Astrocyte (in vitro differentiated cells and primary cell): ENCODE data around the gene TMTC1. TPM values are rescaled to one million over a fixed set of nuclear protein-coding genes. Genes with fewer than 3 reads are reported as not detected.

Experiments used
- DNase-seq: peaks from one replicate; pipeline ENCODE4 v3.0.0-alpha.2; 2010; ENCODE audit warnings: low read depth
- FAIRE-seq: peaks from 2 replicates; lab custom pipeline; 2011; peaks lifted over from hg19 to GRCh38; lab: Jason Lieb, UNC
- H2AFZ ChIP-seq: 2 replicates; pipeline ENCODE4 v1.6.0; 2012; ENCODE audit warnings: low read depth, low read length, inconsistent platforms
- H3K27ac ChIP-seq: 2 replicates; pipeline ENCODE4 v1.5.1; 2011; ENCODE audit warnings: low read depth, low read length, inconsistent platforms
- H3K27me3 ChIP-seq: 2 replicates; pipeline ENCODE4 v1.6.0; 2011; ENCODE audit warnings: low read length, inconsistent platforms; ENCODE audit not compliant: insufficient read depth
- H3K36me3 ChIP-seq: 2 replicates; pipeline ENCODE4 v1.5.1; 2011; ENCODE audit warnings: low read length, inconsistent platforms; ENCODE audit not compliant: insufficient read depth
- H3K4me1 ChIP-seq: 2 replicates; pipeline ENCODE4 v1.5.1; 2011; ENCODE audit warnings: low read length, inconsistent platforms; ENCODE audit not compliant: insufficient read depth
- H3K4me2 ChIP-seq: 2 replicates; pipeline ENCODE4 v1.6.0; 2012; ENCODE audit warnings: low read length, inconsistent platforms
- H3K4me3 ChIP-seq: 2 replicates; pipeline ENCODE4 v1.5.1; 2011; ENCODE audit warnings: low read depth, mild to moderate bottlenecking, low read length, inconsistent platforms; ENCODE audit not compliant: insufficient read depth
- H3K79me2 ChIP-seq: 2 replicates; pipeline ENCODE4 v1.6.0; 2012; ENCODE audit warnings: mild to moderate bottlenecking, low read length, inconsistent platforms; ENCODE audit not compliant: insufficient read depth
- H3K9ac ChIP-seq: 2 replicates; pipeline ENCODE4 v1.6.0; 2012; ENCODE audit warnings: mild to moderate bottlenecking, low read length, inconsistent platforms
- H3K9me3 ChIP-seq: 2 replicates; pipeline ENCODE4 v1.5.1; 2012; ENCODE audit warnings: low read depth, mild to moderate bottlenecking, low read length, inconsistent platforms; ENCODE audit not compliant: insufficient read depth
- H4K20me1 ChIP-seq: 2 replicates; pipeline ENCODE4 v1.6.0; 2012; ENCODE audit warnings: low read length, inconsistent platforms; ENCODE audit not compliant: insufficient read depth
- H3K27ac Mint-ChIP-seq: one replicate; pipeline ENCODE4 v1.8.0; 2021; ENCODE audit warnings: mild to moderate bottlenecking, mixed read lengths; ENCODE audit not compliant: unreplicated experiment
- H3K27me3 Mint-ChIP-seq: one replicate; pipeline ENCODE4 v1.8.0; 2021; ENCODE audit warnings: low read depth, mixed read lengths; ENCODE audit not compliant: unreplicated experiment
- H3K36me3 Mint-ChIP-seq: one replicate; pipeline ENCODE4 v1.8.0; 2021; ENCODE audit warnings: low read depth, mixed read lengths; ENCODE audit not compliant: unreplicated experiment
- H3K4me1 Mint-ChIP-seq: one replicate; pipeline ENCODE4 v1.8.0; 2021; ENCODE audit warnings: low read depth, mixed read lengths; ENCODE audit not compliant: unreplicated experiment
- H3K4me3 Mint-ChIP-seq: one replicate; pipeline ENCODE4 v1.8.0; 2021; ENCODE audit warnings: mild to moderate bottlenecking, moderate library complexity, mixed read lengths; ENCODE audit not compliant: unreplicated experiment
- H3K9me3 Mint-ChIP-seq: one replicate; pipeline ENCODE4 v1.8.0; 2021; ENCODE audit warnings: mild to moderate bottlenecking, mixed read lengths; ENCODE audit not compliant: unreplicated experiment
- EZH2 ChIP-seq: IDR thresholded peaks from 2 replicates; pipeline ENCODE4 v1.6.1; 2012; ENCODE audit warnings: mild to moderate bottlenecking, low read length, inconsistent platforms; ENCODE audit not compliant: insufficient read depth
- total RNA-seq: library from RNA; stranded (reverse); gene quantifications from 2 replicates; pipeline ENCODE4 v1.2.1, GENCODE V29; 2021
- TF ChIP-seq, protein P1 (sequence below): IDR thresholded peaks from 2 replicates; pipeline ENCODE4 v1.5.1; 2011; ENCODE audit warnings: low read depth, mild to moderate bottlenecking, inconsistent platforms, low read length, moderate library complexity; ENCODE audit not compliant: insufficient read depth

TMTC1 gene
- total RNA-seq, 1 donor from 2014 or later, result 4.7 TPM

DNA sequence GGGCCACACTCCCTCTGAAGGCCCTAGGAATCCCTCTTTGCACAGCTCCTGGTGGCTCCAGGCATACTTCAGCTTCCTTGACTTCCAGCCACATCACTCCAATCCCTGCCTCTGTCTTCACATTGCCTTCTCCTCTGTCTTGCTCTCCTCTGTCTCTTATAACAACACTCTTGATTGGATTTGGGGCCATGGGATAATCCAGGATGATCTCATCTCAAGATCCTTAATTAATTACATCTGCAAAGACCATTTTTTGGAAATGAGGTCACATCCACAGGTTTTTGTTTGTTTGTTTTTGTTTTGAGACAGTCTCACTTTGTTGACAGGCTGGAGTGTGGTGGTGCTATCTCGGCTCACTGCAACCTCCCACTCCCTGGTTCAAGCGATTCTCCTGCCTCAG lies 88.7 kb downstream of the TMTC1 start:
- H3K27ac ChIP-seq, result no peak overlapping the region
- H3K9me3 Mint-ChIP-seq, result no peaks in the 10 kb centered on the region
- no peaks in the 10 kb centered on the region for H3K9me3 ChIP-seq
- no peak overlapping the region for H3K27ac Mint-ChIP-seq
- TF ChIP-seq EZH2, result no peak
- TF ChIP-seq, protein P1, sequence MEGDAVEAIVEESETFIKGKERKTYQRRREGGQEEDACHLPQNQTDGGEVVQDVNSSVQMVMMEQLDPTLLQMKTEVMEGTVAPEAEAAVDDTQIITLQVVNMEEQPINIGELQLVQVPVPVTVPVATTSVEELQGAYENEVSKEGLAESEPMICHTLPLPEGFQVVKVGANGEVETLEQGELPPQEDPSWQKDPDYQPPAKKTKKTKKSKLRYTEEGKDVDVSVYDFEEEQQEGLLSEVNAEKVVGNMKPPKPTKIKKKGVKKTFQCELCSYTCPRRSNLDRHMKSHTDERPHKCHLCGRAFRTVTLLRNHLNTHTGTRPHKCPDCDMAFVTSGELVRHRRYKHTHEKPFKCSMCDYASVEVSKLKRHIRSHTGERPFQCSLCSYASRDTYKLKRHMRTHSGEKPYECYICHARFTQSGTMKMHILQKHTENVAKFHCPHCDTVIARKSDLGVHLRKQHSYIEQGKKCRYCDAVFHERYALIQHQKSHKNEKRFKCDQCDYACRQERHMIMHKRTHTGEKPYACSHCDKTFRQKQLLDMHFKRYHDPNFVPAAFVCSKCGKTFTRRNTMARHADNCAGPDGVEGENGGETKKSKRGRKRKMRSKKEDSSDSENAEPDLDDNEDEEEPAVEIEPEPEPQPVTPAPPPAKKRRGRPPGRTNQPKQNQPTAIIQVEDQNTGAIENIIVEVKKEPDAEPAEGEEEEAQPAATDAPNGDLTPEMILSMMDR, result no peak
- no peaks in the 10 kb centered on the region for H3K36me3 ChIP-seq
- no peaks in the 10 kb centered on the region for H3K27me3 ChIP-seq
- DNase-seq (no peak), FAIRE-seq (no peak)
- H3K9ac ChIP-seq, result no peak overlapping the region
- no peak overlapping the region for H3K4me2 ChIP-seq
- no peaks in the 10 kb centered on the region for H3K79me2 ChIP-seq
- peaks cover 4% of the 10 kb centered on the region for H3K4me1 Mint-ChIP-seq
- H3K4me3 ChIP-seq, result no peak overlapping the region
- H3K4me3 Mint-ChIP-seq, result no peak overlapping the region
- no peaks in the 10 kb centered on the region for H3K4me1 ChIP-seq
- H4K20me1 ChIP-seq, result no peaks in the 10 kb centered on the region
- no peaks in the 10 kb centered on the region for H3K36me3 Mint-ChIP-seq
- H2AFZ ChIP-seq, result no peak overlapping the region
- H3K27me3 Mint-ChIP-seq, result no peaks in the 10 kb centered on the region

DNA sequence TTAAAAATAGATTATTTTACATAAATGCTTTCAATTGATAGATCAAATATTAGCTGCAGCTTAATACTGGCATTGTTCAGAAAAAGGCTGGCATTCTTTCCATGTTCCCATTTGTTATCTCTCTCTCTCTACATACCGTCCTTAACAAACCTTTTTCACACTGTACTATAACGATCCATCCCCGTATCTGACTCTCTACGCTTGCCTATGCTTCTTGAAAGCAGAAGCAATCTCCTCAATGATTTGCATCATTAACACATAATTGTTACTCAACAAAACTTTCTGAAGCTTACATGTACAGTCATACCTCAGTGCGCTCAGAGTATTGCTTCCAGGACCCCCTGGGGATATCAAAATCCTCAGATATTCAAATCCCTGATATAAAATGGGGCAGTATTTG lies 89.7 kb downstream of the TMTC1 start:
- Histone ChIP-seq H3K27ac (no peak overlapping the region), H3K9me3 (no peaks in the 10 kb centered on the region), H3K9ac (no peak overlapping the region), H3K4me3 (no peak overlapping the region), H3K79me2 (no peaks in the 10 kb centered on the region), H3K27me3 (no peaks in the 10 kb centered on the region), H4K20me1 (no peaks in the 10 kb centered on the region), H3K4me2 (no peak overlapping the region), H2AFZ (no peak overlapping the region), H3K36me3 (no peaks in the 10 kb centered on the region), H3K4me1 (no peaks in the 10 kb centered on the region)
- no peak for DNase-seq
- Mint-ChIP-seq H3K36me3 (no peaks in the 10 kb centered on the region), H3K4me1 (peaks cover 4% of the 10 kb centered on the region), H3K27ac (no peak overlapping the region), H3K27me3 (no peaks in the 10 kb centered on the region), H3K4me3 (no peak overlapping the region), H3K9me3 (no peaks in the 10 kb centered on the region)
- FAIRE-seq, result no peak
- no peak for TF ChIP-seq EZH2
- TF ChIP-seq, protein P1, result no peak

DNA sequence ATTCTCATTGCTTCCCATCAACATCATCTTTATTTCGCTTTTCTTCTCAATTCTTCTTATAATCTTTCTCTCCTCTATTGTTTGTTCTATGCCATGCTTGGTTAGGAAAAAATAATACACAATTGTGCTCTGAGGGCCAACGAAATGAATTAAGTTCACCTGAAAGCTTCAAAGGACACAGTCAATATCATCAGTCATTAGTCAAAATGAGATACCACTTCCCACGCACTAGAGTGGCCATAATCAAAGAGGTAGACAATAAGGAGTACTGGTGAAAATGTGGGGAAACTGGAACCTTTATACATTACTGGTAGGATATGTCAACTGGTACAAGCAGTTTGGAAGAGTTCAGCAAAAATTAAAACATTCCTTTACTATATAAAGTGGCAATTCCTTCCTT lies 91.5 kb downstream of the TMTC1 start:
- no peak for DNase-seq
- no peaks in the 10 kb centered on the region for H4K20me1 ChIP-seq
- no peak for FAIRE-seq
- H3K36me3 Mint-ChIP-seq, result no peaks in the 10 kb centered on the region
- H3K9ac ChIP-seq, result no peak overlapping the region
- H3K27me3 ChIP-seq, result no peaks in the 10 kb centered on the region
- H3K4me2 ChIP-seq, result no peak overlapping the region
- peaks cover 1% of the 10 kb centered on the region for H3K4me1 Mint-ChIP-seq
- H3K79me2 ChIP-seq, result no peaks in the 10 kb centered on the region
- H3K4me1 ChIP-seq, result no peaks in the 10 kb centered on the region
- H3K4me3 ChIP-seq, result no peak overlapping the region
- H3K27me3 Mint-ChIP-seq, result no peaks in the 10 kb centered on the region
- H3K36me3 ChIP-seq, result no peaks in the 10 kb centered on the region
- no peaks in the 10 kb centered on the region for H3K9me3 ChIP-seq
- H2AFZ ChIP-seq, result no peak overlapping the region
- no peak overlapping the region for H3K27ac Mint-ChIP-seq
- no peak overlapping the region for H3K4me3 Mint-ChIP-seq
- H3K9me3 Mint-ChIP-seq, result no peaks in the 10 kb centered on the region
- no peak overlapping the region for H3K27ac ChIP-seq
- TF ChIP-seq, protein P1, result no peak
- TF ChIP-seq EZH2, result no peak
